Mesothelial cell of epicardium (in vitro differentiated cells): Measurements from ENCODE around the gene MAST4. TPM values are rescaled to one million over a fixed set of nuclear protein-coding genes. Genes with fewer than 3 reads are reported as not detected.
"Not testable (repeated sequence)": the region's sequence is repeated elsewhere in the genome, so short reads cannot be mapped to it uniquely, and the experiment has no call there.

ENCODE experiments used
- DNase-seq, 2 experiments: peaks; one replicate each; pipeline ENCODE4 v3.0.0; 2021; ENCODE audit warnings: low spot score in 2 of 2; ENCODE audit not compliant: unreplicated experiment in 2 of 2
- H3K27ac Mint-ChIP-seq: 2 replicates; pipeline ENCODE4 v1.8.0; 2021; ENCODE audit warnings: mixed read lengths
- H3K27me3 Mint-ChIP-seq: 2 replicates; pipeline ENCODE4 v1.8.0; 2021; ENCODE audit warnings: low read depth, mixed read lengths
- H3K36me3 Mint-ChIP-seq: 2 replicates; pipeline ENCODE4 v1.8.0; 2021; ENCODE audit warnings: mixed read lengths
- H3K4me1 Mint-ChIP-seq: 2 replicates; pipeline ENCODE4 v1.8.0; 2021; ENCODE audit warnings: mixed read lengths
- H3K4me3 Mint-ChIP-seq: 2 replicates; pipeline ENCODE4 v1.8.0; 2021; ENCODE audit warnings: mild to moderate bottlenecking, moderate library complexity, mixed read lengths
- H3K9me3 Mint-ChIP-seq: 2 replicates; pipeline ENCODE4 v1.8.0; 2021; ENCODE audit warnings: mixed read lengths
- total RNA-seq: library from RNA; stranded (reverse); gene quantifications from 3 replicates; pipeline ENCODE4 v1.2.1, GENCODE V29; 2021
- TF ChIP-seq, protein P1 (sequence below): fragments of 200-600 bp; sonication (generic); IDR thresholded peaks from one replicate; pipeline ENCODE4 v1.5.0; 2021; ENCODE audit warnings: antibody characterized with exemption; ENCODE audit not compliant: unreplicated experiment

Gene MAST4
- total RNA-seq, 1 donor from 2014 or later, result 29.8 TPM

DNA sequence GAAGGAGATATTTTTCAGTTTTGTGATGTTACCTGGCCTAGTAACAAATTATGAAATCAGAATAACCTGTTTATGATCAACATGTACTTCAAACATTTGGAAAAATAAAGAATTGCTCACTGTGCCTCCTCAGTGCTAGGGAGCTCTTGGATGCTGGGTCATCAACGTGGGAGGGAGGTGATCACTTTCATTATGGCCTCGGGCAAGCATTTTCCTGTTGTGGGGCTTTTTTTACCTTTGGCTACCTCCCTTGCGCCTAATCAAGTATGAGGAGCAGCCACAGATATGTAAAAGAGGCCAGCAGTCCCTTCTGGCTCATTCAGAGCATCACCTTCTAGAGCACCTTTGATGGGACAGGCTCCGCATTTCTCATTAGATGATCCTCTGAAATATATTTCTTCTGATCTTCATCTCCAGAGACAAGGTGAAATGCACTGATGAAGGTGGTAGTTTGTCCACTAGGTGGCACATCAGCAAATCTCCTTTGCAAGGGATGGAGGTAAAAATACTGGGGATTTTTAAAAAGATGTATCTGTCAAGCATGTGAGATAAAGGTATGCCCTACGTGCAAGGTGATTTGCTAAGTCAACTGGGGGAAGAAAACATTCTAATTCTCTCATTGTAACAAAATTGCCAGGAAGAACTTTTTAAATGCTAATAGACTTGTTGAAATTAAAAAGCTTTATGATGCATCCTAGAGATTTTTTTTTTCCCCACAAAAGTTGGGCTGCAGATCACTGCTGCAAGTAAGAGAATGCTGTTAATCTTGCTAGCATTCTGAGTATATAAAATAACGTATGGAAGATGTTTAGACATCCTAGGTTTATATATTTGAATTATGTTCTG is 218.2 kb downstream of the MAST4 start:
- H3K27me3 Mint-ChIP-seq, result peaks cover 13% of the 10 kb centered on the region
- TF ChIP-seq, protein P1, sequence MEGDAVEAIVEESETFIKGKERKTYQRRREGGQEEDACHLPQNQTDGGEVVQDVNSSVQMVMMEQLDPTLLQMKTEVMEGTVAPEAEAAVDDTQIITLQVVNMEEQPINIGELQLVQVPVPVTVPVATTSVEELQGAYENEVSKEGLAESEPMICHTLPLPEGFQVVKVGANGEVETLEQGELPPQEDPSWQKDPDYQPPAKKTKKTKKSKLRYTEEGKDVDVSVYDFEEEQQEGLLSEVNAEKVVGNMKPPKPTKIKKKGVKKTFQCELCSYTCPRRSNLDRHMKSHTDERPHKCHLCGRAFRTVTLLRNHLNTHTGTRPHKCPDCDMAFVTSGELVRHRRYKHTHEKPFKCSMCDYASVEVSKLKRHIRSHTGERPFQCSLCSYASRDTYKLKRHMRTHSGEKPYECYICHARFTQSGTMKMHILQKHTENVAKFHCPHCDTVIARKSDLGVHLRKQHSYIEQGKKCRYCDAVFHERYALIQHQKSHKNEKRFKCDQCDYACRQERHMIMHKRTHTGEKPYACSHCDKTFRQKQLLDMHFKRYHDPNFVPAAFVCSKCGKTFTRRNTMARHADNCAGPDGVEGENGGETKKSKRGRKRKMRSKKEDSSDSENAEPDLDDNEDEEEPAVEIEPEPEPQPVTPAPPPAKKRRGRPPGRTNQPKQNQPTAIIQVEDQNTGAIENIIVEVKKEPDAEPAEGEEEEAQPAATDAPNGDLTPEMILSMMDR, result peak; percentile 87
- H3K4me3 Mint-ChIP-seq, result no peak overlapping the region
- H3K4me1 Mint-ChIP-seq, result peaks cover 10% of the 10 kb centered on the region
- no peaks in the 10 kb centered on the region for H3K9me3 Mint-ChIP-seq
- DNase-seq, result peak in 1 of 2 experiments; percentile 39
- no peaks in the 10 kb centered on the region for H3K36me3 Mint-ChIP-seq
- no peak overlapping the region for H3K27ac Mint-ChIP-seq

DNA sequence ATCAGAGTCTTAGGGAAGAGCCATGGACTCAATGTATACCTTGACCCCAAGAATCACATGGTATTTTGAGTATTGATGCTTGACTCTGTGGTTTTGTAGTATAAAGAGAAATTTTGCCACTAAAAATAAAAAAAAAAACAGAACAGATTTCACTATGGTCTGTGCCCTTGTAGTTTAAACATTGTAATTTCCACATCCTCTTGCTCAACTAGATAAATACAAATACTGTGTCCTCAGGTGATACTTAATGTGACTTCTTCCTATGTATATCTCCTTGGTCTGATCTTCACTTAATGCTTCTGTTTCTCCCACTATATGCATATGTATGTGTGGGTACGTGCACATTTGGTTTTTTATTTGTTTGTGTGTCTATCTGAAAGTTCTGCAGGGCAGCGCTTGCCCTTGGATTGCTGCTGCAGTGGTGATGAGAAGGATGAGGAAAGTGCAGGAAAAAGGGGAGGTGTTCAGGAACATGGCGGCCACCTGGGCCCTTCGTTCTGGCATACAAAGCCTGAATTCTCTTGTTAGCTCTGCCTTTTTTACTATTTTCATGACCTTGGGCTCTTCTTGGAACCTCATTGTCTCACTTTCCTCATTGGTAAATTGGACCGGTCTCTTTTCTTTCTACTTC is 222.2 kb downstream of the MAST4 start:
- Mint-ChIP-seq H3K4me1 (peaks cover 10% of the 10 kb centered on the region), H3K27me3 (peaks cover 11% of the 10 kb centered on the region), H3K9me3 (no peaks in the 10 kb centered on the region), H3K27ac (no peak overlapping the region), H3K4me3 (no peak overlapping the region), H3K36me3 (no peaks in the 10 kb centered on the region)
- TF ChIP-seq, protein P1, result no peak
- no peak for DNase-seq

DNA sequence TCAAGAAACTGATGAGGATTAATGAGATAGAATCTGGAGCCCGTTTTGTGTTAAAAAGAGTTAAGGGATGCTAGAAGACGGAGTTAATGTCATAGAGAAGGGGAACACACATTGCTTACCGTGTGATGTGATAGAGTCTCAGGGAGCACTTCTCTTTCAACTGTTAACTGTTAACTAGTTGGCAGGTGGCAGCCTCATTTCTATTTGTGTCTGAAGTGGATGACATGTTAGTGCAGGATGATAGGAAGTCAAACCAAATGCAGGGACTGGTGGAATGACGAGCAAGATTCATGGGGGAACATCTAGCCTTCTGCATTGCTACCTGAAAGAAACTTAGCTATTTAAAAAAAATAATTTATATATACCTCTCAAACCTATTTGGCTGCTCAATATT is 222.7 kb downstream of the MAST4 start:
- Mint-ChIP-seq H3K4me1 (peaks cover 5% of the 10 kb centered on the region), H3K36me3 (no peaks in the 10 kb centered on the region), H3K4me3 (no peak overlapping the region), H3K9me3 (no peaks in the 10 kb centered on the region), H3K27me3 (peaks cover 11% of the 10 kb centered on the region), H3K27ac (no peak overlapping the region)
- no peak for DNase-seq
- TF ChIP-seq, protein P1, result no peak

DNA sequence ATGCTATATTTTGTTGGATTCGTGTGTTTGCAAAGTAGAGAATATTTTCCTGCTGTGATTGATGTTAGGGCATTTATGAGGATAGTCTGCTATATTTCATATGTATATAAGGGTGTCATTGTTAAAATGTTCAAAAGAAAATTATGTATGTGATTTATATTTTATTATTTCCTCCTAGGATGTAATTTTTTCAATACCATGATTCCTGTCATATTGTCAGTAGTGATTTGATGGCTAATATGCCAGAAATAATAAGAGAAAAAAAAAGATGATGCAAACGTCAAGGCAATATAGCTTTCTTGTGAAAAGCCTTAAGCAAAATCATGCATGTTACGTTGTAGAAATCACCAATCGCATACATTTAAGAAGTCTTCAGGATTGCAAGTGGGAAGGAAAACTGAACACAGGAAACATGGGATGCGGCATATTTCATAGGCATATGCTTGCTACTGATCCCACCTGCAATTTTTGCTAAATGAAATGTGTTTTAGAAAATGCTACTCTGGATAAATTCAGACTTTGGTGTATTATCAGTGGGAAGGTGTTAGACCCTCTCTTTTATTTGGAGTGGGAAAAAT is 224.5 kb downstream of the MAST4 start:
- Mint-ChIP-seq H3K4me3 (no peak overlapping the region), H3K9me3 (no peaks in the 10 kb centered on the region), H3K27ac (no peak overlapping the region), H3K36me3 (no peaks in the 10 kb centered on the region), H3K4me1 (no peaks in the 10 kb centered on the region), H3K27me3 (peaks cover 10% of the 10 kb centered on the region)
- TF ChIP-seq, protein P1, result no peak
- no peak for DNase-seq

DNA sequence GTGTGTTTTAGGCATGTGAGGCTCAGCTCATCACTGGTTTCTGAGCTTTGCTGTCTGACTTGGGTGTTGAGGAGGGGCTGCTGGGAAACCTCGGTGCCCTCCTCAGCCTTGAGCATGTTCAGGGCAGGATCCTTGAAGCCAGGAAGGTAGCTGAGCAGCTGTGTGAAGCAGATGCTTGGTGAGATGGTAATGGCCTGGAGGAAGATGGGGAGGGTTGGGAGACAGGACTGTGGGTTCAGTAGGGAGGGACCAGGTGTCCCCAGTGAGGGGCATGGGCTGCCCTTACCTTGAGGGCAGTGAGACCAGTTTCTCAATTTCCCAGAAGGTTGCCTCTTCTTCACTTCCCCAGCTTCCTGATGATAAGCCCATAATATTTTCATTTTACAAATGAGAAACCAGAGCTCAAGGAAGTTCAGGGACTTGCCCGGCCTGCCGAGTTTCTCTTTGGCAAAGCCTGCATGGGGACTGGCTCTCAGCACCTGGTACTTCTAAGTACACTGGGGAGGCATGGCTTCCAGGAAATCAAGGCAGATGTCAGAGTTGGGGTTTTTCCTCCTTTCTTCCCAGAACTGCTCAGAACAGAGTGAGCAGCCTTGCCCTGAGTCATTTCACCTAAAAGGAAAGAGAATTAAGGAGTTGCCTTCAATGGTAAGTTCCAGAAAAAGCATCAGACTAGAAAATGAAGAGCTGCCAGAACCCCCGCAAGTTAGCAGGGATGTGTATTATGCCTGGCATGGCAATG is 225.7 kb downstream of the MAST4 start:
- Mint-ChIP-seq H3K36me3 (no peaks in the 10 kb centered on the region), H3K4me3 (no peak overlapping the region), H3K9me3 (no peaks in the 10 kb centered on the region), H3K4me1 (no peaks in the 10 kb centered on the region), H3K27me3 (peaks cover 5% of the 10 kb centered on the region), H3K27ac (no peak overlapping the region)
- no peak for DNase-seq
- TF ChIP-seq, protein P1, result no peak

DNA sequence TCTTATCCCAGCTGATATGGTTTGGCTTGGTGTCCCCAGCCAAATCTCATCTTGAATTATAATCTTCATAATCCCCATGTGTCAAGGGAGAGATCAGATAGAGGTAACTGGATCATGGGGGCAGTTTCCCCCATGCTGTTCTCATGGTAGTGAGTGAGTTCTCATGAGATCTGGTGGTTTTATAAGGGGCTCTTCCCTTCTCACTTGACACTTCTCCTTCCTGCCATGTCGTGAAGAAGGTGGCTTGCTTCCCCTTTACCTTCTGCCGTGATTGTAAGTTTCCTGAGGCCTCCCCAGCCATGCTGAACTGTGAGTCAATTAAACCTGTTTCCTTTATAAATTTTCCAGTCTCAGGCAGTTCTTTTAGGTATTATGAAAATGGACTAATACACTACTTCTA is 226.7 kb downstream of the MAST4 start:
- H3K4me3 Mint-ChIP-seq, H3K36me3 Mint-ChIP-seq, H3K4me1 Mint-ChIP-seq, H3K27ac Mint-ChIP-seq, H3K9me3 Mint-ChIP-seq, DNase-seq: not testable (repeated sequence)
- H3K27me3 Mint-ChIP-seq, result peaks cover 11% of the 10 kb centered on the region
